Stimulated activated CD8-positive, alpha-beta memory T cell treated with anti-CD3 and anti-CD28 coated beads, Interleukin-7, amount 100 ng/mL, for 1 hour (primary cell): ENCODE results near the gene SDE2.
"Not testable (repeated sequence)": the region's sequence is repeated elsewhere in the genome, so short reads cannot be mapped to it uniquely, and the experiment has no call there.

Experiments
- DNase-seq, 2 donors: peaks; one replicate each; pipeline ENCODE4 v3.0.0-alpha.2; 2020; ENCODE audit warnings: low read depth in 2 of 2

The SDE2 gene

DNA sequence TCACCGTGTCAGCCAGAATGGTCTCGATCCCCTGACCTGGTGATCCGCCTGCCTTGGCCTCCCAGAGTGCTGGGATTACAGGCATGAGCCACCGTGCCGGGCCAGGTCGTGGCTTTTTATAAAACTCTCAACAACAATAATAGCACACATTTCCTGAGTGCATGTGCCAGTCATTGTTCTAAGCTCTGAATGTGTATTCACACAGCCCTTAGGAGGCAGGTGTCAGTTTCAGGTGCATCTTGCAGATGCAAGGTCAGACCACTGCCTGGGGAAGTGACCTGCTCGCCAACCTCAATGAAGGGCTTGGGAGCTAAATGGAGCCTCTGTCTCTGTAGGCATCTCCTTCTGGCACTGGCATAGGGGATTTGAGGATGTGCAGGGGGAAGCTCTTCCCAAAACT is 56.6 kb downstream of the SDE2 start:
- no peak for DNase-seq

GRCh38 chr1:225941942-225942222 is 57.3 kb downstream of the SDE2 start:
- DNase-seq = no peak

- no peak for DNase-seq
These were observed 57.8 kb downstream of the SDE2 start, which contains the start of gene LEFTY2 for GRCh38 chr1:225941187-225941941. Gene LEFTY2, minus strand, starts transcription at chr1:225941220. Its CDS starts 80 bp downstream, at chr1:225941140.

DNA sequence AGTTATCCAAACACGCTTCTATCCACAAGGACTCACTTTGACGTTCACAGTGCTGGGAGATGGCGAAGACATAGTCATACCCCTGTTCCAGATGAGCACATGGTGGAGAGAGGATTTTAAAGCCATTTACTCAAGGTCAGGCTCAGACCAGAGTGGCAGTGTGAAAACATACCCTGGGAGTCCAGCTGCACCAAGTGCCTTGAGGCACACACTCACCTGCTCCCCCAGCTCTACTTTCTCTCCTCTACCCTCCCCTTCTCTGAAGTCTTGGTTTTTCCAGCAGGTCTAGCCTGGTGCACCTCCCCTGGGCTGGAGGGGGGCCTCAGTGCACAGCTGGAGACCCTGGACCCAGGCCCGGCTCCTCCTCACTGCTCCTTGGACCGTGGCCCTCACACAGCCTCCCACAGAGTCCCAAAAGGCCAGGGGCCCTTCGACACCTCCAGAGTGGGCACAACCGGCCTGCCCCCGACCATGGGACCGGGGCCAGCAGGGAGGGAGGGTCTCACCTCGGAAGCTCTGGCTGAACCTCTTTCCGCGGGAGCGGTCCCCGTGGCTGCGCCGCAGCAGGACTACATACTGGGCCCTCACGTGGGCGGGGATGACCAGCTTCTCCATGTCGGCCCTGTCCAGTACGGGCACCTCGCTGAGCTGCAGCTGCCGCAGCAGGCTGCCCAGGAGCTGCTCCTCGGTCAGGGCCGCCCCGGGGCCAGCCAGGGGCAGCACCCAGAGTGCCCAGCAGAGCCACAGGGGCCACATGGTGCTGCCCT is 58.6 kb downstream of the SDE2 start:
- DNase-seq = no peak

- not testable (repeated sequence) for DNase-seq
These were observed 59.2 kb downstream of the SDE2 start for GRCh38 chr1:225939939-225940310.

- not testable (repeated sequence) for DNase-seq
These were observed 59.8 kb downstream of the SDE2 start for GRCh38 chr1:225939097-225939938.

DNA sequence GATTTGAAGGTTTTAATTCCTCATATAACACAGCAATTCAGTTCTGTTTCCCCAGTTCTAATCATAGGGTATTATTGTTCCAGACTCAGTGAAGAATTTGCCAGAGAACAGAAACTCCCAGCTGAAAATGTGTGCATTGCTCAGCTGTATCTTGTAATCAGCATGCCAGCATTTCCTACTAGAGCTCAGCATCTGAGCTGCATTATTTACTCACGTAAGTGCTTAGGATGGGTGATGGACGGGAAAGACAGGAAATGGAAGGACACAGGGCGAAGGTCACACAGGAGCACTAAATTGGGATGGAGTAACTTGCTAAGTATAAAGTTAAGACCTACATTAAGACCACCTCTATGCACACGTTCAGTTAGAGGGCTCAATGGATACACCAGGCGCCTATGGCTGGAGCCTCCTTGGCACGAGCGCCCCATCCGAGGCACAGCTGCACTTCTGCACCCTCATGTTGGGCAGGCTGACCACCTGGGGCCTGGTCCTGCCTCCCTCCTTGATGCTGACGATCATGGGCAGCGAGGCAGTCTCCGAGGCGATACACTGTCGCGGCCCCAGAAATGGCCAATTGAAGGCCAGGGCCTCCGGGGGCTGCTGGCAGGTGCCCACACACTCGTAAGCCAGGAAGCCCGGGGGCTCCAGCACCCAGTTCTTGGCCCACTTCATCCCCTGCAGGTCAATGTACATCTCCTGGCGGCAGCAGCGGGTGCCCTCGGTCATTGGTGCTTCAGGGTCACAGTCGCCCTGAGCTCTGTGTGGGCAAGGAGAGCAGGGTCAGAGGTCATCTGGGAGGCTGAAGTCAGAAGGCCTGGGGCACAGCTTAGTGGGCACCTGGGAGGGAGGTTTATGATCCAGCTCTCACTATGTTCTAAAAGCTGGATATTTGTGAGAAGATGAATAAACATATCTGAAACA is 61.8 kb downstream of the SDE2 start:
- DNase-seq = no peak

- DNase-seq = no peak
These were observed 62.6 kb downstream of the SDE2 start for GRCh38 chr1:225936523-225936922.

GRCh38 chr1:225936086-225936485 is 63.1 kb downstream of the SDE2 start:
- DNase-seq = not testable (repeated sequence)

GRCh38 chr1:225934711-225935110 is 64.4 kb downstream of the SDE2 start:
- DNase-seq = no peak

DNA sequence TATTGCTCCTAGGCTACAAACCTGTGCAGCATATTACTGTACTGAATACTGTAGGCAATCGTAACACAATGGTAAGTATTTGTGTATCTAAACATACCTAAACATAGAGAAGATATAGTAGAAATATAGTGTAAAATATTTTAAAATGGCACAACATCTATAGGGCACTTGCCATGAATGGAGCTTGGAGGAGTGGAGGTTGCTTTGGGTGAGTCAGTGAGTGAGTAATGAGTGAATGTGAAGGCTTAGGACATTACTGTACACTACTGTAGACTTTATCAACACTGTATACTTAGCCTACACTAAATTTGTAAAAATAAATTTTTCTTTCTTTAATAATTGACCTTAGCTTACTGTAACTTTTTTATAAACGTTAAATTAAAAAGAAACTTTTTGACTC is 66.1 kb downstream of the SDE2 start:
- no peak for DNase-seq
